GM12801 (cell line): Measurements from ENCODE around the gene DUSP28.

Experiments
- TF ChIP-seq, protein P1 (sequence below): IDR thresholded peaks from one replicate; pipeline ENCODE4 v1.5.1; 2011; ENCODE audit warnings: control low read depth; ENCODE audit not compliant: insufficient read length; ENCODE audit errors: extremely low read depth

Gene DUSP28

DNA sequence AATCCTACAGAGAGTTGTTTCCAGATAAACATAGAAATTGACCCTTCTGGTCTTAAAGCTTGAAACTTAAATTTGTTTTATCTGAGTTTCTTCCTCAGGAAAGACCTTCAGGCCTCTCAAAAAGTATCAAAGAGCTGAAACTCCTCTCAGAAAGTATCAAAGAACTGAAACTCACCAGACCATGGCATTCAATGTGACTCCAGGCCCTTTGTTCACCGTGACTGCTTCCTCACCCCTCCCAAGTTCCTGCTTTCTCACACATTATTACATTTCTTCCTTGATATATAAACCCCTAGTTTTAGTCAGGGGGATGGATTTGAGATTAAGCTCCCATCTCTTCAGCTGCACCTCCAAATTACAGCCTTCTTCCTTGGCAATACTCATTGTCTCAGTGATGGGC, 8.3 kb upstream of the DUSP28 start:
- TF ChIP-seq, protein P1, sequence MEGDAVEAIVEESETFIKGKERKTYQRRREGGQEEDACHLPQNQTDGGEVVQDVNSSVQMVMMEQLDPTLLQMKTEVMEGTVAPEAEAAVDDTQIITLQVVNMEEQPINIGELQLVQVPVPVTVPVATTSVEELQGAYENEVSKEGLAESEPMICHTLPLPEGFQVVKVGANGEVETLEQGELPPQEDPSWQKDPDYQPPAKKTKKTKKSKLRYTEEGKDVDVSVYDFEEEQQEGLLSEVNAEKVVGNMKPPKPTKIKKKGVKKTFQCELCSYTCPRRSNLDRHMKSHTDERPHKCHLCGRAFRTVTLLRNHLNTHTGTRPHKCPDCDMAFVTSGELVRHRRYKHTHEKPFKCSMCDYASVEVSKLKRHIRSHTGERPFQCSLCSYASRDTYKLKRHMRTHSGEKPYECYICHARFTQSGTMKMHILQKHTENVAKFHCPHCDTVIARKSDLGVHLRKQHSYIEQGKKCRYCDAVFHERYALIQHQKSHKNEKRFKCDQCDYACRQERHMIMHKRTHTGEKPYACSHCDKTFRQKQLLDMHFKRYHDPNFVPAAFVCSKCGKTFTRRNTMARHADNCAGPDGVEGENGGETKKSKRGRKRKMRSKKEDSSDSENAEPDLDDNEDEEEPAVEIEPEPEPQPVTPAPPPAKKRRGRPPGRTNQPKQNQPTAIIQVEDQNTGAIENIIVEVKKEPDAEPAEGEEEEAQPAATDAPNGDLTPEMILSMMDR: no peak

- TF ChIP-seq, protein P1: no peak
Observed at GRCh38 chr2:240553956-240554480, 6.1 kb upstream of the DUSP28 start.

DNA sequence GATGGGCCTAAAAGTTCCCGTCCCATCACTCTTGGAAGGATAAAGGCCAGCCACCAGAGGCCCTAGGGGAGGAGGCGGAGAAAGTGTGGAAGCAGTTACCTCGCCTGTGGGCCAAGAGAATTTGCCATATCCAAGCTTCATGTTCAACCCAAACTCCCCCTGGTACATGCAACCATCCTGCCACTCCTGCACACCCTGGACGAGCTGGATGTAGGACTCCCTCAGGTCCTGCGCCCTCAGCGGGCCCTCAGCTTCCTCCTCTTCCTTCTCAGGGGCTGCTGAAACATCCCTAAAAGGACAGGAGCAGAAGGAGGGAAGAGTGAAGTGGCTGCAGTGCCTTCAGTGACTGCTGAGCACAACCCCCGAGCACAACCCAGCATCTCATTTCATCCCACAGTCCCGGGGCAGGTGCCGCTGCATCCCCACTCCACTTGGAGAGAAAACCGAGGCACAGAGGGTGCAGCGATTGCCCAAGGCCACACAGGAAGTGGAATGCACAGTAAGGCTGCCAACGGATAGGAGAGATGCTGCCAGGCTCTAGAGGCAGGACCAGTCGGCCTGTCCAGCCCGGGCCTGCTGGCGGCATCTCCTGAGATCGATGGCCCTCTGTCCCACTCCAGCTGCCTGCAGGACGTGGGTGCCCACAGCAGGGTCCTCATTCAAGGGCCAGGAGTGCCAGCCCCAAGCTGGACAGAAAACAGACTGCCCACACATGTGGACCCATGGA, 5.2 kb upstream of the DUSP28 start:
- TF ChIP-seq, protein P1: no peak

GRCh38 chr2:240555541-240556250, 4.5 kb upstream of the DUSP28 start:
- TF ChIP-seq, protein P1: no peak

- TF ChIP-seq, protein P1: no peak
Observed at GRCh38 chr2:240556553-240557100, 3.5 kb upstream of the DUSP28 start.

- TF ChIP-seq, protein P1: no peak
Observed at GRCh38 chr2:240557101-240557751, 2.9 kb upstream of the DUSP28 start.

GRCh38 chr2:240557808-240558207, 2.3 kb upstream of the DUSP28 start, which contains the start of gene ANKMY1:
ANKMY1 (minus strand) TSS chr2:240557988; CDS start chr2:240557335, 653 bp downstream.
- TF ChIP-seq, protein P1: no peak
